LNCaP clone FGC (cell line): Measurements from ENCODE around the gene HPCAL1.

Experiments
- DNase-seq: peaks from one replicate; pipeline ENCODE4 v3.0.0-alpha.2; 2011; ENCODE audit warnings: low read depth
- H3K4me3 ChIP-seq: 2 replicates; pipeline ENCODE4 v1.5.1; 2011; ENCODE audit warnings: mild to moderate bottlenecking, low read depth, low read length, control low read depth
- CTCF ChIP-seq: IDR thresholded peaks from 2 replicates; pipeline ENCODE4 v1.5.1; 2012; ENCODE audit warnings: mild to moderate bottlenecking; ENCODE audit not compliant: control insufficient read depth, insufficient read depth; ENCODE audit errors: extremely low read depth

Gene HPCAL1

GRCh38 chr2:10393640-10393982 lies 90.9 kb downstream of the HPCAL1 start:
- no peak for DNase-seq
- no peak for TF ChIP-seq CTCF
- H3K4me3 ChIP-seq, result no peak overlapping the region

DNA sequence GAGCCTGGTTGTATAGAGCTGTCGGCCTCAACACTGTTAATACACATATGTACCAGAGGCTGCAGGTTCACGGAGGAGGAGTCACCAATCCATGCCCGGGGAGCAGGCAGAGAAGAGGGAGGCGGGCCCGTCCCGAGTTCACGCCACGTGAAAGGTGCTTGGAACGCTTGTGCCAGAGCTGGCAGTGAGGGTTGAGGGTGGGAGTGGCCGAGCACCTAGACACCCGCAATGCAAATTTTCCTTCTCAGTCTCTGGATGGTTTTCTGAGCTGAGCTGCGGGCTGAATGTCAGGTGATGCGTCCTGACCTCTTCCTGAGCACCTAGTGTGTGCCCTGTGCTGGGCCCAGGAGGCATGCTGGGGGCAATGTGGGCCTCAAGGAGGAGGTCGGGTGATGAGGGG lies 93.2 kb downstream of the HPCAL1 start:
- no peak for DNase-seq
- TF ChIP-seq CTCF, result no peak
- H3K4me3 ChIP-seq, result no peak overlapping the region

DNA sequence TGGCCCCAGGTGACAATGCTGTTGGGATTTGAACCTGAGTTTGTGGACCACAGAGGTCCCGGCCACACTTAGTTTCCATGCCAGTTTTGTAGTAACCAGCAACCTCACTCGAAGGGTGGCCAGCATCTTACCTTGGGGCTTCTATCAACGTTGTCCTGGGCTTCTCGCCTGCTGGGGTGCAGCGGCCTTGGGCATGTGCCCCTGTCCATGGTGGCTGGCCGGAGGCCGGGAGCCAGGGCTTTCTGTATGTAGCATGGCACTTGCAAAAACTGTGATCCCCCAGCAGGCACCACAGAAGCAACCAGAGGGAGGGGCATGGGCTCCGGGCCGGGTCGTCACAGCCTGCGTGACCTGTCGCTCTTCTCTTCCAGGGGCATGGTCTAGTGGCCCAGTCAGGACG lies 93.8 kb downstream of the HPCAL1 start:
- no peak overlapping the region for H3K4me3 ChIP-seq
- DNase-seq, result no peak
- TF ChIP-seq CTCF, result no peak

- no peak for DNase-seq
- TF ChIP-seq CTCF, result no peak
Measured at GRCh38 chr2:10397297-10397875, 94.7 kb downstream of the HPCAL1 start.

DNA sequence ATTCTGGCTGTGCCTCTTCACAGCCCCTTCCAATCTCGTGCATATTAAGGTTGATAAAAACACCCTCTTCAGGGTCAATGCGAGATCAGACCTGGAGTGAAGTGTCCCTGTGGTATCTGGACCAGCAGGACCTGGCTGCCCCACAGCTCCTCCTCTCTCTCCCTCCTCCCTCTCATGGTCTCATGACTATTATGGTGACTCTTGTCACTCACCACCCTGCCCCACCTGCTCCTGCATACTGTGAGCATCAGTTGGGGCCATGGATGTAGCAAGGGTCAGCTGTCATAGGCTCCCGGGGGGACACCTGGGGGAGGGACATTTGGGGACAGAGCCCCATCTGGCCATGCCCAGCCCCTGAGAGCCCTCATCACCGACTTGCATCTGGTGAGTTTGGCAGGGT lies 95.2 kb downstream of the HPCAL1 start:
- no peak for DNase-seq
- H3K4me3 ChIP-seq, result no peak overlapping the region
- no peak for TF ChIP-seq CTCF

More at GRCh38 chr2:10397297-10397875, 94.7 kb downstream of the HPCAL1 start:
- no peak overlapping the region for H3K4me3 ChIP-seq

DNA sequence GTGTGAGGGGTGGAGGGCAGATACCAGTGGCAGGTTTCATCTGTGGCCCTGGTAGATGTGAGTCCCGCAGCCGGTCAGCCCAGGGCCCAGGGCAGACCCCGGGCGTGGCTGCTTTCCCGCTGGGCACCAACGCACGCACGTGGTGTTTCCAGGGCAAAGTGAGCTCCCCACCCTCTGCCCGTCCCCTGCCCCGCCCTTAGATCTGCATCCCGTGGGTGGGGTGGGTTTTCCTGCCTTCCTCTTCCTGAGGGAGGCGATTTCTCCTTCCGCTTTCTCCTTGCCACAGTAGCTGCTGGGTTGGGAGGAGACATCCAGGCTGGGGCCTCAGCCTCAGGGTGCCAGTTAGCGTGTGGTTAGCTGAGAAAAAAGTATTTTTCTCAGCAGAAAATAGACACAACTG lies 95.8 kb downstream of the HPCAL1 start:
- DNase-seq, result no peak
- TF ChIP-seq CTCF, result no peak
- no peak overlapping the region for H3K4me3 ChIP-seq

- no peak for DNase-seq
- TF ChIP-seq CTCF, result no peak
- H3K4me3 ChIP-seq, result no peak overlapping the region
Measured at GRCh38 chr2:10399358-10399757, 96.7 kb downstream of the HPCAL1 start.
